Naive thymus-derived CD8-positive, alpha-beta T cell (primary cell): ENCODE measurements around the gene NDUFS4. TPM values are rescaled to one million over a fixed set of nuclear protein-coding genes. Genes with fewer than 3 reads are reported as not detected.

Experiments used
- ATAC-seq, 2 donors: fragments of 150-1000 bp; cut with Tn5 transposase in 1 of 2; sonication (Bioruptor Pico), chemical (Tn5 transposase) in 1 of 2; 1 replicate in 1 of 2; 2 replicates in 1 of 2; pipeline ENCODE4 v1.10.0; 2021; ENCODE audit warnings: mild to moderate bottlenecking in 2 of 2, moderate library complexity in 2 of 2
- POLR2A ChIA-PET: fragments of 350-600 bp; sonication (Branson Sonifier 250); formaldehyde crosslinking; loops from one replicate; lab custom pipeline; 2021; ENCODE audit warnings: antibody characterized with exemption; lab: Charles Lee
- DNase-seq, 10 donors: peaks; one replicate each; pipeline versions ENCODE4 v3.0.0 to v3.0.0-alpha.2; 2020 to 2022
- H3K27ac Mint-ChIP-seq, 10 donors: one replicate each; pipeline ENCODE4 v1.8.0; 2020 to 2022; ENCODE audit warnings: mild to moderate bottlenecking in 10 of 10, mixed read lengths in 10 of 10, moderate library complexity in 4 of 10, inconsistent platforms in 1 of 10
- H3K27me3 Mint-ChIP-seq, 5 donors: one replicate each; pipeline ENCODE4 v1.8.0; 2021 to 2022; ENCODE audit warnings: mixed read lengths in 5 of 5
- H3K36me3 Mint-ChIP-seq, 3 donors: one replicate each; pipeline ENCODE4 v1.8.0; 2020 to 2022; ENCODE audit warnings: mixed read lengths in 3 of 3, mild to moderate bottlenecking in 2 of 3, inconsistent platforms in 1 of 3
- H3K4me1 Mint-ChIP-seq, 4 donors: one replicate each; pipeline ENCODE4 v1.8.0; 2021 to 2022; ENCODE audit warnings: mixed read lengths in 4 of 4
- H3K4me3 Mint-ChIP-seq, 10 donors: one replicate each; pipeline ENCODE4 v1.8.0; 2020 to 2022; ENCODE audit warnings: mild to moderate bottlenecking in 10 of 10, mixed read lengths in 10 of 10, moderate library complexity in 6 of 10, inconsistent platforms in 1 of 10
- H3K9me3 Mint-ChIP-seq, 9 donors: one replicate each; pipeline ENCODE4 v1.8.0; 2020 to 2022; ENCODE audit warnings: mixed read lengths in 9 of 9, mild to moderate bottlenecking in 3 of 9, inconsistent platforms in 1 of 9, moderate library complexity in 1 of 9
- polyA plus RNA-seq, 3 donors: library from polyadenylated mRNA; unstranded; fragments of 300-500 nt; fragmentation: Illumina TruSeq; gene quantifications; one replicate each; pipeline ENCODE4 v1.2.3, GENCODE V29; 2021
- total RNA-seq, 8 experiments: library from RNA in 2 of 8; stranded (reverse) in 2 of 8; gene quantifications; one replicate each; pipeline ENCODE4 v1.2.3 and lab custom pipeline; 2021 to 2026

Gene NDUFS4
- total and polyA plus RNA-seq, 5 experiments from 2014 or later: 30.6 to 106 (median 99.4) TPM

DNA sequence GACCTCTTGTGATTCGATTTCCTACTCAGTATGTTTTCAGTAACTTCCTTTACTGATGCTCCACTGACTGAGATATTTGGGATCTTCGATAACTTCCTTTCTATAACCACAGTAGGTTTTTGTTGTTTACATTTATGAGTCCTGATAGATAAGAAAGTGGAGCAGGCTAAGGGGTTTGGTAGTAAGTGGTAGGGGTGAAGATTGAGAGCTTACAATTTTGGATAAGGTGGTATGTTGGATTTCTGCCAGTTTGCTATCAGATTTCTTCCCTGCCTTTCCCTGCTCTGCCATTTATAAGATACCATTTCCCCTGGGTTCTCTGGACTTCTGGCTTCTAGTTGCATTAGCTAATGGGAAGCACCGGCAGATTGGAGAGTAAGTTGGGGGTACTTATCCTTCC lies 7.9 kb upstream of the NDUFS4 start:
- ATAC-seq (no peak), DNase-seq (no peak)
- no peaks in the 10 kb centered on the region for H3K36me3 Mint-ChIP-seq
- no peak overlapping the region for H3K4me3 Mint-ChIP-seq
- H3K4me1 Mint-ChIP-seq: no peaks in the 10 kb centered on the region
- peaks cover 20 to 33% (median 31%) of the 10 kb centered on the region in 5 donors for H3K27me3 Mint-ChIP-seq
- POLR2A ChIA-PET: no interaction called here
- no peak overlapping the region for H3K27ac Mint-ChIP-seq
- H3K9me3 Mint-ChIP-seq: no peaks in the 10 kb centered on the region

DNA sequence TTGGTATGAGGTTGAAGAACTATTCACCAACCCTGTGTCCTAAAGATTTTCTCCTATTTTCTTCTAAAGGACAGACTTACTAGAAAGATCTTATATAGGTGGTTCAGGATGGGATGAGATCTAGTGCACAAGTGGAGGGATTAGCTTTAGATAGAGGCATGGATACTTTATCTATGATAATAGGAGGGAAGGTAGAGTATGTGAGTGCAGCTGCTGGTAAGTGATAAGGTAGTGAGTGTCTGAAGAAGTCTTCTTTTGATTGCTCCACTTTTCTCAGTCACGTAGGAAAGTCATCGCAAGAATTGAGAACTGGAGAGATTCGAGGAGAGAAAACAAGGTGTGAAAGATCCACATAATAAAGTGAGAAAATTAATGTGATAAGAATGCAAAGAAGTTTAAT lies 6.0 kb upstream of the NDUFS4 start:
- H3K4me3 Mint-ChIP-seq: no peak overlapping the region
- H3K27ac Mint-ChIP-seq: no peak overlapping the region
- H3K27me3 Mint-ChIP-seq: peaks cover 28 to 40% (median 35%) of the 10 kb centered on the region in 5 donors
- POLR2A ChIA-PET: no interaction called here
- H3K9me3 Mint-ChIP-seq: peaks cover 0 to 11% (median 0%) of the 10 kb centered on the region in 9 donors
- DNase-seq: no peak
- peaks cover 0 to 8% (median 0%) of the 10 kb centered on the region in 3 donors for H3K36me3 Mint-ChIP-seq
- no peaks in the 10 kb centered on the region for H3K4me1 Mint-ChIP-seq
- ATAC-seq: no peak

DNA sequence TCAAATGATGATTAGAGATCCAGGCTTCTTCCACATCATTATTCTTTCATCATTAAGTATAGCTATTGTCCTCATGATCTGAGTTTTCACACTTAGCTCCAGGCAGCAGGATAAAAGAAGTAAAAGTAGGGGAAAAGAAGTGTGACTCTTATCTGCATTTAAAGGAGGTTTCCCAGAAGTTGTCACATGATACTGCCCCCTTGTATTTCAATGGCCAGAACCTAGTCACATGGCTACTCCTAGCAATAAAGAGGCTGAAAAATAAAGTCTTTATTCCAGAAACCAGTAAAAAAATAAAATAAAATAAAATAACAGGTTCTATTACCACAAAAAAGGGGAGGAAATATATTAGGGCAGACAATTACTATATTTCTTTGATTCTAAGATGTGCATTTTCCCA lies 5.3 kb upstream of the NDUFS4 start:
- peaks cover 28 to 40% (median 33%) of the 10 kb centered on the region in 5 donors for H3K27me3 Mint-ChIP-seq
- peaks cover 0 to 13% (median 0%) of the 10 kb centered on the region in 9 donors for H3K9me3 Mint-ChIP-seq
- DNase-seq (no peak), ATAC-seq (no peak)
- POLR2A ChIA-PET: no interaction called here
- no peak overlapping the region for H3K4me3 Mint-ChIP-seq
- peaks cover 0 to 5% (median under 1%) of the 10 kb centered on the region in 4 donors for H3K4me1 Mint-ChIP-seq
- peaks cover 0 to 8% (median 0%) of the 10 kb centered on the region in 3 donors for H3K36me3 Mint-ChIP-seq
- no peak overlapping the region for H3K27ac Mint-ChIP-seq

DNA sequence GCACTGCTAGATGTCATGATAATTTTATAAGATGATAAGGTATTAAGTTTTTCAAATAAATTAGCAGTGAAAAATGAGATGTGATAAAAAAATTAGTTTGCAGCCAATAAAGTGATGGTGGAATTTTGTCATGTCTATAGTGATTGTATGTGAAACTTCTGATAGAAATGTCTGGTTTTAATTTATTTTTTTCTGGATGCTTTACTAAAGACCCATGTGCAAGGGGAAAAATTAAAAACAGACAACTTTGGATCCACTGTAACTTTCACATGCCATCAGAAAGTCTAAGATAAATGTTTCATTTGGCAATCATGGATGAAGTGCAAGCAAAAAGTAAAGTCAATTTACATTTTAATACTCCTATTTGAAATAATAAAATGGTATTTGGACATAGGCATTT lies 4.4 kb upstream of the NDUFS4 start:
- Mint-ChIP-seq H3K27me3 (peaks cover 28 to 40% (median 33%) of the 10 kb centered on the region in 5 donors), H3K27ac (no peak overlapping the region), H3K9me3 (peaks cover 0 to 13% (median 0%) of the 10 kb centered on the region in 9 donors), H3K36me3 (peaks cover 0 to 8% (median 0%) of the 10 kb centered on the region in 3 donors), H3K4me1 (peaks cover 1 to 14% (median 8%) of the 10 kb centered on the region in 4 donors), H3K4me3 (no peak overlapping the region)
- POLR2A ChIA-PET: no interaction called here
- no peak for ATAC-seq
- DNase-seq: no peak

DNA sequence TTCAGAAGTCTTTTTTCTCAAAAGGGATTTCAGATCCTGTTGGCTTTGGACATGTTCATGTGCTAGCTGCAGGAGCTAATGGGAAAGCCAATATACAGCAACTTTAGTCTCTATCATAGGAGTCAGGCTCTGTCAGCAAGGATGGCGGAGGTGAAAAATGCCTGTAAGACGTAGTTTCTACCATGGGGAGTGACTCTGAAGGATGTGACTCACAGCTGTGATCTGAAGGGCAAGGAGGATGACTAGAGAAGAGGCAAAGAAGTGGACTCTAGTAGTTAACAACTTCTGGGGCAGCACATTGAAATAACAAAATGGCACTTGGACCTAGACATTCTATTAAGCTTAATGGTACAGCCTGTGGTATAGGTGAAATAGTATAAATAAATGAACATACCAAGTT lies 3.1 kb upstream of the NDUFS4 start:
- H3K4me1 Mint-ChIP-seq: peaks cover 7 to 24% (median 19%) of the 10 kb centered on the region in 4 donors
- no peak for ATAC-seq
- DNase-seq: no peak
- peaks cover 0 to 8% (median 0%) of the 10 kb centered on the region in 3 donors for H3K36me3 Mint-ChIP-seq
- peaks cover 28 to 40% (median 31%) of the 10 kb centered on the region in 5 donors for H3K27me3 Mint-ChIP-seq
- H3K27ac Mint-ChIP-seq: peak overlapping the region in 1 of 10 donors; percentile 67
- POLR2A ChIA-PET: no interaction called here
- no peak overlapping the region for H3K4me3 Mint-ChIP-seq
- H3K9me3 Mint-ChIP-seq: peaks cover 0 to 13% (median 0%) of the 10 kb centered on the region in 9 donors

DNA sequence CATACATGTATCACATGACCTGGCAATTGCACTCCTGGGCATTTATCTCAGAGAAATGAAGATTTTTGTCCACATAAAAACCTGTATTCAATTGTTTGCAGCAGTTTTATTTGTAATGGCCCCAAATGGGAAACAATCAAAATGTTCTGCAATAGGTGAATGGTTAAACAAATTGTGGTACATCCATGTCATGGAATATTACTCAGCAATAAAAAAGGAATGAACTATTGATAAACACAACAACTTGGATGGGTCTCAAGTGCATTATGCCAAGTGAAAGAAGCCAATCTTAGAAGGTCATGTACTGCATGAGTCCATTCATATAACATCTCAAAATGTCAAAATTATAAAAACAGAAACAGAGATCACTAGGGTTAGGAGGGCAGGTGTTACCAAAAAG lies 1.5 kb upstream of the NDUFS4 start:
- no peak for DNase-seq
- H3K36me3 Mint-ChIP-seq: peaks cover 0 to 10% (median 0%) of the 10 kb centered on the region in 3 donors
- peak overlapping the region in 1 of 10 donors; percentile 24 for H3K27ac Mint-ChIP-seq
- peaks cover 22 to 39% (median 25%) of the 10 kb centered on the region in 5 donors for H3K27me3 Mint-ChIP-seq
- H3K4me3 Mint-ChIP-seq: peak overlapping the region in 2 of 10 donors; percentile 7 to 50
- no peak for ATAC-seq
- H3K4me1 Mint-ChIP-seq: peaks cover 11 to 39% (median 33%) of the 10 kb centered on the region in 4 donors
- POLR2A ChIA-PET: no interaction called here
- peaks cover 0 to 13% (median 0%) of the 10 kb centered on the region in 9 donors for H3K9me3 Mint-ChIP-seq

DNA sequence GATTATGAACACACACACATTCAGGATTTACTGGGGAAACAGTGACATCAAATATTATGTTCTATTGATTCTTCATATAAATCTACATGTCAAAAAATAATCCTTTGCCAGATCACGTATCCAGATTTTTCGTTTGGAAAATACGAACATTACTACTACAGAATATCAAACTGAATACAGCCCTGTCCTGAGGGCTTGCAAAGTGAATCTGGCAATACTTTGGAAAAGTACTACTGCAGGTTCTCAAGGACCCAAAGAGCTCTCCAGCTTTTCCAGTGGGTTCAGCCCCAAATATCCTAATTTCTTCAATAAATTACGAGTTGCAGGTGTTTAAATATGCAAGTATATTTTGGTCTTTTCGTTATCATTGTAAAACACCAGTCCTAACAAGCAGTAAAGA lies 411 bp upstream of the NDUFS4 start:
- DNase-seq (no peak), ATAC-seq (peak in 1 of 2 donors; percentile 23)
- peaks cover 14 to 48% (median 42%) of the 10 kb centered on the region in 4 donors for H3K4me1 Mint-ChIP-seq
- H3K27me3 Mint-ChIP-seq: peaks cover 14 to 29% (median 18%) of the 10 kb centered on the region in 5 donors
- peak overlapping the region; percentile 95 to 99 (median 98) for H3K27ac Mint-ChIP-seq
- H3K9me3 Mint-ChIP-seq: peaks cover 0 to 13% (median 0%) of the 10 kb centered on the region in 9 donors
- POLR2A ChIA-PET: interaction anchor here (0.6 kb wide), 1 partner anchor 26 kb away, joined by 4 read pairs; no protein-coding TSS in a partner anchor
- H3K4me3 Mint-ChIP-seq: peak overlapping the region; percentile 91 to 99 (median 98)
- peaks cover 0 to 10% (median 0%) of the 10 kb centered on the region in 3 donors for H3K36me3 Mint-ChIP-seq

DNA sequence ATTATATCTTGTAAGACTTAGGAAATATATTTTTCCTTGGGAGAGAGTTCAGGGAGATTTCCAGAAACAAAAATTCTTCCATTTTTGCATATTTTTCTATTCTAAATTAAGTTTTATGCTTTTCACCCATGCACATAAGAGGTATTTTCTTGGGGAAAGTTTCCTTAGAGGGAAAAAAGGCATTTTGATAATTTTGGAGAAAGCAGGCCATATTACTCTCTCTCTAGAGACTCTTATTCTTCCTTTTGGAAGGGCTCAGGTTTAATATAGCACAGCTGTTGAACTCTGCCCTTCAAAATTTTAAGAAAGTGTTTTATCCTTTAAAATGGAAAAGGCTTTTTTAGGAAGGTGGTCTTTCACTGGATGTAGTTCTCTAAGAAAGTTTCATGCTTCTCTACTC lies 8.0 kb downstream of the NDUFS4 start:
- POLR2A ChIA-PET: no interaction called here
- peaks cover 12 to 68% (median 60%) of the 10 kb centered on the region in 4 donors for H3K4me1 Mint-ChIP-seq

DNA sequence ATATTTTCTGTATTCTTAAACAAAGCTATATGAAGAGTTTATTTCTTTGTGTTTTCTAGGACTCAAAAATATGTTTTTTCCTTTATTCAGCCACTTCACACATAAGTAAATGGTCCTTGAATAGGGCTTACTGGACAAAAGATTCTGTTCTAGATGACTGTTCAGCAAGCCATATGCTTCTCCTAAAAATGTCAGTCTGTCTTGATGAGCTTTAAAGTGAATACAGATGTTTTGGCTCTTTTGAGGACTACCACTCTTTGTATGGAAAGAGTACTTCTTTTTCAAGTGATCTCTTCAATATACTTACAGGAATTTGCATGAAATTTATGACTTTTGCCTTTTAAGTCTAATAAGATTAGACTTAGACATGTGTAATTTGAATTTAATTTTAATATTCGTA lies 8.4 kb downstream of the NDUFS4 start:
- H3K27ac Mint-ChIP-seq: no peak overlapping the region
- POLR2A ChIA-PET: no interaction called here
- DNase-seq (no peak), ATAC-seq (no peak)
- H3K27me3 Mint-ChIP-seq: no peaks in the 10 kb centered on the region
- H3K4me3 Mint-ChIP-seq: no peak overlapping the region
- peaks cover 0 to 3% (median 0%) of the 10 kb centered on the region in 9 donors for H3K9me3 Mint-ChIP-seq
- peaks cover 3 to 14% (median 7%) of the 10 kb centered on the region in 3 donors for H3K36me3 Mint-ChIP-seq
- peaks cover 11 to 68% (median 58%) of the 10 kb centered on the region in 4 donors for H3K4me1 Mint-ChIP-seq

More for the DNA sequence above, 8.0 kb downstream of the NDUFS4 start:
- H3K27me3 Mint-ChIP-seq: no peaks in the 10 kb centered on the region
- ATAC-seq (no peak), DNase-seq (no peak)
- H3K4me3 Mint-ChIP-seq: no peak overlapping the region
- peaks cover 0 to 3% (median 0%) of the 10 kb centered on the region in 9 donors for H3K9me3 Mint-ChIP-seq
- H3K36me3 Mint-ChIP-seq: peaks cover 3 to 13% (median 7%) of the 10 kb centered on the region in 3 donors
- H3K27ac Mint-ChIP-seq: peak overlapping the region in 2 of 10 donors; percentile 24 to 25

DNA sequence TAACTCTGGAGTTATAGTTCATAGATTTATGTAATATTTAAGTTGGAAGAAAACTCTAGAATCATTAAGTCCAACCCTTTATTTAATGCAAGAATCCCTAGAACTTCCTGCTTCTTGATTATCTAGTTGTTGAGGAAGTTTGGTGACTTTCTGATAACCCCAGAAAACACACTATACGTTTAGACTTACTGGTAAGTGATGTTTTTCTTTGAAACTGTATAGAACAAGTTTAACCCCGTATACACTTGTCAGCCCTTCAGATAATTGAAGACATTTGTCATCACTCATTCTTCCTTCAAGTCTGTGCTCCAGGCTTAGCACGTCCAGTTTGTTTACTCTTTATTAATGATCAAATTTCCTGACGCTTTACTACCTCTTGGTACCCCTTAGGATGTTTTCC lies 9.0 kb downstream of the NDUFS4 start:
- DNase-seq (no peak), ATAC-seq (no peak)
- Mint-ChIP-seq H3K4me1 (peaks cover 9 to 69% (median 58%) of the 10 kb centered on the region in 4 donors), H3K27me3 (no peaks in the 10 kb centered on the region), H3K27ac (peak overlapping the region in 1 of 10 donors; percentile 44), H3K36me3 (peaks cover 3 to 18% (median 7%) of the 10 kb centered on the region in 3 donors), H3K4me3 (peak overlapping the region in 1 of 10 donors; percentile 4), H3K9me3 (peaks cover 0 to 3% (median 0%) of the 10 kb centered on the region in 9 donors)
- POLR2A ChIA-PET: no interaction called here

DNA sequence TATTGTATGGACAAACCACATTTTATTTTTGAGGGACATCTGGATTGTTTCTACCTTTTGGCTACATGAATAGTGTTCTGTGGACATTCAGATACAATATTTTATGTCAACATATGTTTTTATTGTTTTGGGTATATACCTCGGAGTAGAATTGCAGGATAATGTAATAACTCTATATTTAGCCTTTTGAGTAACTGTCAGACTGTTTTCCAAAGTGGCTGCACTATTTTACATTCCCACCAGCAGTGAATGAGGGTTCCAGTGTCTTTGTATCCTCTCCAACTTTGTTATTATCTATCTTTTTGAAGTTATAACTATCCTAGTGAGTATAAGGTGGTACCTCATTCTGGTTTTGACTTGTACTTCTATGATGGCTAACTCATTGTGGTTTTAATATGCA lies 11.0 kb downstream of the NDUFS4 start:
- no peak overlapping the region for H3K4me3 Mint-ChIP-seq
- POLR2A ChIA-PET: no interaction called here
- no peak for DNase-seq
- H3K27ac Mint-ChIP-seq: no peak overlapping the region
- peaks cover 3 to 14% (median 7%) of the 10 kb centered on the region in 3 donors for H3K36me3 Mint-ChIP-seq
- H3K4me1 Mint-ChIP-seq: peaks cover 8 to 70% (median 55%) of the 10 kb centered on the region in 4 donors
- peaks cover 0 to 3% (median 0%) of the 10 kb centered on the region in 9 donors for H3K9me3 Mint-ChIP-seq
- no peaks in the 10 kb centered on the region for H3K27me3 Mint-ChIP-seq
- no peak for ATAC-seq

DNA sequence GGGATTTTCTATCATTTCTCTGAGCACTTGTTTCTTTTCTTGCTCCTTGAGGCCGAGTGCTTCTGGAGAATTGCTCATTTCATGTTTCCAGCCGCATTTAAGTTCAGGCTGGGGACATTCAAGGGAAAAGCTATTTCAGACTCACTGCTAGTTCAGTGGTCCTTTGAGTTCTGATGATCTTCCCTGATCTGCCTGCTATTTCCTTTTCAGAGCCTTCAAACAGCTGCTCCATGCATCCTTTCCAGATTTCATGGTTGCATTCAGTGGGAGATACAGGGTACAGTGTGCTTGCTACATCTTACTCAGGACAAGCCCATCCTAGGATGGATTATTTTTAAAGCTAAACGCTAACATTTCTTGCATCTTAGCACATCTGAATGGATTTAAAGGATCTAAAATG lies 14.7 kb downstream of the NDUFS4 start:
- Mint-ChIP-seq H3K27ac (no peak overlapping the region), H3K9me3 (peaks cover 0 to 3% (median 0%) of the 10 kb centered on the region in 9 donors), H3K36me3 (peaks cover 2 to 15% (median 3%) of the 10 kb centered on the region in 3 donors), H3K4me3 (no peak overlapping the region), H3K27me3 (no peaks in the 10 kb centered on the region), H3K4me1 (peaks cover 8 to 74% (median 69%) of the 10 kb centered on the region in 4 donors)
- DNase-seq: no peak
- no peak for ATAC-seq
- POLR2A ChIA-PET: no interaction called here

DNA sequence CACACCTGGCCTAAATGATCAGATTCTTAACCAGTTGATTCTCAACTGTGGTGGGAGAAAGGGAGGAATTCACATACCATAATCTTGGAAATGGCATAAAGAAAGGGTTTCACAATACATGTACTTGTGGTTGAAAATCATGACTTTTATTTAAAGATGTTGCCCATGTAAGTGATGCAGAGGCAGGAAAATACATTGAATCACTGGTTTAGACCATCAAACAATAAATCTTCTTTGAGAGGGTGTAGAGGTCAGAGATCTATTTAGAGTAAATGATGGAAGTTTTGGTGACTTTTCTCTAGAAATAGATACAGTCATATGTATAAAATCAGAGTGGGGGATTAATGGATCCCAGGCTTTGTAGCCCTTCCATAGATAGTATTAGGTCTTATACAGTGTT lies 15.4 kb downstream of the NDUFS4 start:
- ATAC-seq (no peak), DNase-seq (no peak)
- Mint-ChIP-seq H3K36me3 (peaks cover 0 to 17% (median 2%) of the 10 kb centered on the region in 3 donors), H3K9me3 (no peaks in the 10 kb centered on the region), H3K4me1 (peaks cover 8 to 79% (median 73%) of the 10 kb centered on the region in 4 donors), H3K27me3 (no peaks in the 10 kb centered on the region), H3K4me3 (no peak overlapping the region), H3K27ac (peak overlapping the region in 1 of 10 donors; percentile 33)
- POLR2A ChIA-PET: no interaction called here
